ENCODE measurements around the gene CIC.

- no peak; the same call in 1 of the 2 replicates for TF ChIP-seq POLR2AphosphoS5 (IDR thresholded peaks at IDR 0.05; ENCODE audit: low read depth, low read length)
- TF ChIP-seq, protein P1, sequence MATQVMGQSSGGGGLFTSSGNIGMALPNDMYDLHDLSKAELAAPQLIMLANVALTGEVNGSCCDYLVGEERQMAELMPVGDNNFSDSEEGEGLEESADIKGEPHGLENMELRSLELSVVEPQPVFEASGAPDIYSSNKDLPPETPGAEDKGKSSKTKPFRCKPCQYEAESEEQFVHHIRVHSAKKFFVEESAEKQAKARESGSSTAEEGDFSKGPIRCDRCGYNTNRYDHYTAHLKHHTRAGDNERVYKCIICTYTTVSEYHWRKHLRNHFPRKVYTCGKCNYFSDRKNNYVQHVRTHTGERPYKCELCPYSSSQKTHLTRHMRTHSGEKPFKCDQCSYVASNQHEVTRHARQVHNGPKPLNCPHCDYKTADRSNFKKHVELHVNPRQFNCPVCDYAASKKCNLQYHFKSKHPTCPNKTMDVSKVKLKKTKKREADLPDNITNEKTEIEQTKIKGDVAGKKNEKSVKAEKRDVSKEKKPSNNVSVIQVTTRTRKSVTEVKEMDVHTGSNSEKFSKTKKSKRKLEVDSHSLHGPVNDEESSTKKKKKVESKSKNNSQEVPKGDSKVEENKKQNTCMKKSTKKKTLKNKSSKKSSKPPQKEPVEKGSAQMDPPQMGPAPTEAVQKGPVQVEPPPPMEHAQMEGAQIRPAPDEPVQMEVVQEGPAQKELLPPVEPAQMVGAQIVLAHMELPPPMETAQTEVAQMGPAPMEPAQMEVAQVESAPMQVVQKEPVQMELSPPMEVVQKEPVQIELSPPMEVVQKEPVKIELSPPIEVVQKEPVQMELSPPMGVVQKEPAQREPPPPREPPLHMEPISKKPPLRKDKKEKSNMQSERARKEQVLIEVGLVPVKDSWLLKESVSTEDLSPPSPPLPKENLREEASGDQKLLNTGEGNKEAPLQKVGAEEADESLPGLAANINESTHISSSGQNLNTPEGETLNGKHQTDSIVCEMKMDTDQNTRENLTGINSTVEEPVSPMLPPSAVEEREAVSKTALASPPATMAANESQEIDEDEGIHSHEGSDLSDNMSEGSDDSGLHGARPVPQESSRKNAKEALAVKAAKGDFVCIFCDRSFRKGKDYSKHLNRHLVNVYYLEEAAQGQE (IDR thresholded peaks at IDR 0.05; ENCODE audit: insufficient read depth in 1 of 2, low read depth in 2 of 2, low read length in 2 of 2), result no peak
Observed at GRCh38 chr19:42277821-42278451, 8.9 kb downstream of the CIC start.
